Measurements from ENCODE around the gene ADGRG1.
"Not testable (repeated sequence)": the region's sequence is repeated elsewhere in the genome, so short reads cannot be mapped to it uniquely, and the experiment has no call there.

The ADGRG1 gene

DNA sequence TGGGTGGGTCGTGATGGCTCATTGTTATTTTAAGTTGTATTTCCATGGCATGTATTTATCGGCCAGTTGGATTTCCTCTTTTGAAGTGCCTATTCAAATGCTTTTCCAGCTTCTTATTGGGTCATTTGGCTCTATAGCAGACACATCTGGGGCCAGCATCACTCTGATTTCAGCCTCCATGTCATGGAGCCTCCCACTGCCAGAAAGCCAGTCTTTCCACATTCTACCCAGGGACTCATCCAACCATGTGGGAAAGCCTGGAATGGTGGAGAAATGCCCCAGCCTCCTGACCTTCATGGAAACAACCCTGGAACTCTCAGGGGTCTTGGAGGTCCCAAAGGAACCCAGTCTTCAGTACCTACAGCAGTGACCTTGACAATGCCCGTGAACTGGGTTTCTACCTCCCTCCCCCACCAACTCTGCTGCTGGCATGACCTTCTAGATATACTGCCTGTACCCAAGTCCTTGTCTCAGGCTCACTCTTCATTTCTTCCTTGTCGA, 33.8 kb upstream of the ADGRG1 start:
- TF ChIP-seq TAF1 (IDR thresholded peaks at IDR 0.05; ENCODE audit: borderline replicate concordance, low read depth, low read length) (no peak), POLR2AphosphoS5 (IDR thresholded peaks at IDR 0.05; ENCODE audit: low read depth, low read length) (no peak), POLR2A (IDR thresholded peaks at IDR 0.05; ENCODE audit: low read depth, low read length) (no peak)
- DNase-seq (ENCODE audit: insufficient read length), result no peak
- FAIRE-seq, result no peak

GRCh38 chr16:57596234-57596633, 32.2 kb upstream of the ADGRG1 start:
- not testable (repeated sequence) for FAIRE-seq; DNase-seq (ENCODE audit: insufficient read length)

- FAIRE-seq, result no peak
- no peak for DNase-seq (ENCODE audit: insufficient read length)
- no peak for TF ChIP-seq TAF1 (IDR thresholded peaks at IDR 0.05; ENCODE audit: borderline replicate concordance, low read depth, low read length)
- no peak for TF ChIP-seq POLR2A (IDR thresholded peaks at IDR 0.05; ENCODE audit: low read depth, low read length)
- TF ChIP-seq POLR2AphosphoS5 (IDR thresholded peaks at IDR 0.05; ENCODE audit: low read depth, low read length), result no peak
Observed at GRCh38 chr16:57598437-57598836, 30.0 kb upstream of the ADGRG1 start.

DNA sequence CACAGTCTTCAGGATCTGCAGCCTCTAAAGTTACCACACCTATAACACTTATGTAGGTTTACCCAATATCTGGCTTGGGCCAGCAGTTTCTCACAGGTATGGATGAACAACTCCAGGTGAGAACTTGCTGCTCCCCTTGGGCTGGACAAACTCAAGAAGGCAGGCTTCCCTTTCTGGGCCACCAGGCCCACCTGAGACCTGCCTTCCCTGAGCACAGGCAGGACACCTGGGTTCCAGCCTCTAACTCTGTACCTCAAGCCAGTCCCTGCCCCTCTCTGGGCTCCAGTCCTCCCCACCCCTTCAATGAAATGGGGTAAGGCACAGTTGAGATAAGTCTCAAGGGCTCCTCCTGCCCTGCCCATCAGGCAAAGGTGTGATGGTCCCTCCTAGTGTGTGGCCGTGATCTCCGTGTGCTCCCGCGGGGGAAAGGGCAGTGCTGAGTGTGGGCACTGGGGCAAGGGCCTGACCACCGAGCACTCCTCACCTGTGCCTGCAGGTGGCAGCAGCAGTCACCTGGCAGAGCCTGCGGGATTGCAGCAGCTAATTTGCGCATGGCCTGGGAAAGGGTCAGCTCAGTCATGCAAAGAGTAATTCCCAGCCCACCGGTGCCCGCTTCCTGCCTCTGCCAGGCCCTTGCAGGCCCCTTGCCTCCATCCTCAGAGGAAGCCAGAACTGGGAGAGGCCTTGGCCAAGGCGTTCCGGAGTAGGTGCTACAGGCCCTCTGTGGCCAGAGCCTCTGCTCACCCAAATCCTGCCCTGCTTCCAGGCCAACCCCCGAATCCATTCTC, 28.2 kb upstream of the ADGRG1 start:
- FAIRE-seq (peak; percentile 95), DNase-seq (ENCODE audit: insufficient read length) (no peak)

DNA sequence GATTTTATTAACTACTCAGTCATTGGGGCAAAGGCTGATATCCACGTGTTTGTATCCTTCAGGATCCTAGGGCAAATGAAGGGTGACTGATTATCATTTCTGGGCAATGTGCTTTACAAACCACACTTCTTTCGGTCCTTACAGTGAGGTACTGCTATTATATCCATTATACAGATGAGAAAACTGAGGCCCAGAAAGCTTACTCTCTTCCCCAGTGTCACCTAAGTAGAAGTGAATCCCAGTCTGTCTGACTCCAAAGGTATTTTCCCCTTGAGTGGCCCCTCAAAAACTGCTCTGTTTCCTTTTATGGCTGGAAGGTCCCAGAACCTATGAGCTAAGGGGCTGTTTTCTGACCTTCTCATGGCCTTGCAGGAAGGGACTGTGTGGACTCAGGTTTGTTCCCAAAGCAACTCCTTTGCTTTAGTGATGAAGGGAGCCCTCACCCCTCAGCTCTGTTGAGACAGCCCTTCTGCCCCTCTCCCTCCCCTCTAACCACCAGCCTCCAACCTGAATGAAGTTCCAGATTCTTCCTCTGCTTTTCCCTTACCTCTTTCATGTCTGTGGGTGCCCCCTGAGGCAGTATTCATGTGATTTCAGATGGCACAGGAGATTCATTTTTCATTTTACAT, 27.4 kb upstream of the ADGRG1 start:
- peak; percentile 36 for FAIRE-seq
- no peak for TF ChIP-seq TAF1 (IDR thresholded peaks at IDR 0.05; ENCODE audit: borderline replicate concordance, low read depth, low read length)
- TF ChIP-seq POLR2AphosphoS5 (IDR thresholded peaks at IDR 0.05; ENCODE audit: low read depth, low read length), result no peak
- no peak for TF ChIP-seq POLR2A (IDR thresholded peaks at IDR 0.05; ENCODE audit: low read depth, low read length)
- DNase-seq (ENCODE audit: insufficient read length), result no peak

More for the DNA sequence above, 28.2 kb upstream of the ADGRG1 start:
- TF ChIP-seq POLR2AphosphoS5 (IDR thresholded peaks at IDR 0.05; ENCODE audit: low read depth, low read length), result no peak
- TF ChIP-seq TAF1 (IDR thresholded peaks at IDR 0.05; ENCODE audit: borderline replicate concordance, low read depth, low read length), result no peak
- no peak for TF ChIP-seq POLR2A (IDR thresholded peaks at IDR 0.05; ENCODE audit: low read depth, low read length)

GRCh38 chr16:57601801-57602478, 26.5 kb upstream of the ADGRG1 start:
- DNase-seq (ENCODE audit: insufficient read length) (no peak), FAIRE-seq (peak; percentile 96)
- TF ChIP-seq TAF1 (IDR thresholded peaks at IDR 0.05; ENCODE audit: borderline replicate concordance, low read depth, low read length), result no peak
- TF ChIP-seq POLR2A (IDR thresholded peaks at IDR 0.05; ENCODE audit: low read depth, low read length), result no peak
- no peak for TF ChIP-seq POLR2AphosphoS5 (IDR thresholded peaks at IDR 0.05; ENCODE audit: low read depth, low read length)

DNA sequence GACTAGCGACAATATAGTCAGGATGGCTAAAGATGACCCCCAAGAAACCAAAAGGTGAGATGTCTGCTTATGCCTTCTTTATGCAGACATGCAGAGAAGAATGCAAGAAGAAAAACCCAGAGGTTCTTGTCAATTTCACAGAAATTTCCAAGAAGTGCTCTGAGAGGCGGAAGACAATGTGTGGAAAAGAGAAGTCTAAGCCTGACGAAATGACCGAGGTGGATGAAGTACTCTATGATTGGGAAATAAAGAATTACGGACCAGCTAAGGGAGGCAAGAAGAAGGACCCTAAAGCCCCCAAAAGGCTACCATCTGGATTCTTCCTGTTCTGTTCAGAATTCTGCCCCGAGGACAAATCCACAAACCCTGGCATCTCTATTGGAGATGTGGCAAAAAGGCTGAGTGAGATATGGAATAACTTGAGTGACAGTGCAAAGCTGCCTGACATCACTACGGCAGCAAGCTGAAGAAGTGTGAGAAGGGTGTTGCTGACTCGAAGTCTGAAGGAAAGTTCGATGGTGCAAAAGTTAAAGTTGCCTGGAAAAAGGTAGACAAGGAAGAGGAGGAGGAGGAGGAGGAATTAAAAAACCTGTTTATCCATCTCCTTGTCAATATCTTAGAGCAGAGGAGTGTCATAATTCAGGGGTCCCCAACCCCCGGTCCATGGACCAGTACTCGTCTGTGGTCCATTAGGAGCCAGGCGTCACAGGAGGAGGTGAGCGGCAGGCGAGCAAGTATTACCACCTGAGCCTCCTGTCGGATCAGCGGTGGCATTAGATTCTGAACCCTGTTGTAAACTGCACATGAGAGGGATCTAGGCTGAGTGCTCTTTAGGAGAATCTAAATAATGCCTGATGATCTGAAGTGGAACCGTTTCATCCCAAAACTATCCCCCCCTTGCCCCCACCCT, 25.1 kb upstream of the ADGRG1 start:
- FAIRE-seq (peak; percentile 44), DNase-seq (ENCODE audit: insufficient read length) (no peak)
- TF ChIP-seq TAF1 (IDR thresholded peaks at IDR 0.05; ENCODE audit: borderline replicate concordance, low read depth, low read length) (no peak), POLR2AphosphoS5 (IDR thresholded peaks at IDR 0.05; ENCODE audit: low read depth, low read length) (no peak)

GRCh38 chr16:57604177-57604576, 24.3 kb upstream of the ADGRG1 start:
- FAIRE-seq (no peak), DNase-seq (ENCODE audit: insufficient read length) (no peak)
- TF ChIP-seq POLR2A (IDR thresholded peaks at IDR 0.05; ENCODE audit: low read depth, low read length) (no peak), POLR2AphosphoS5 (IDR thresholded peaks at IDR 0.05; ENCODE audit: low read depth, low read length) (no peak), TAF1 (IDR thresholded peaks at IDR 0.05; ENCODE audit: borderline replicate concordance, low read depth, low read length) (no peak)

- no peak for DNase-seq (ENCODE audit: insufficient read length)
- no peak for TF ChIP-seq TAF1 (IDR thresholded peaks at IDR 0.05; ENCODE audit: borderline replicate concordance, low read depth, low read length)
- TF ChIP-seq POLR2A (IDR thresholded peaks at IDR 0.05; ENCODE audit: low read depth, low read length), result no peak
- no peak for TF ChIP-seq POLR2AphosphoS5 (IDR thresholded peaks at IDR 0.05; ENCODE audit: low read depth, low read length)
- no peak for FAIRE-seq
Observed at GRCh38 chr16:57606147-57606846, 22.1 kb upstream of the ADGRG1 start.

DNA sequence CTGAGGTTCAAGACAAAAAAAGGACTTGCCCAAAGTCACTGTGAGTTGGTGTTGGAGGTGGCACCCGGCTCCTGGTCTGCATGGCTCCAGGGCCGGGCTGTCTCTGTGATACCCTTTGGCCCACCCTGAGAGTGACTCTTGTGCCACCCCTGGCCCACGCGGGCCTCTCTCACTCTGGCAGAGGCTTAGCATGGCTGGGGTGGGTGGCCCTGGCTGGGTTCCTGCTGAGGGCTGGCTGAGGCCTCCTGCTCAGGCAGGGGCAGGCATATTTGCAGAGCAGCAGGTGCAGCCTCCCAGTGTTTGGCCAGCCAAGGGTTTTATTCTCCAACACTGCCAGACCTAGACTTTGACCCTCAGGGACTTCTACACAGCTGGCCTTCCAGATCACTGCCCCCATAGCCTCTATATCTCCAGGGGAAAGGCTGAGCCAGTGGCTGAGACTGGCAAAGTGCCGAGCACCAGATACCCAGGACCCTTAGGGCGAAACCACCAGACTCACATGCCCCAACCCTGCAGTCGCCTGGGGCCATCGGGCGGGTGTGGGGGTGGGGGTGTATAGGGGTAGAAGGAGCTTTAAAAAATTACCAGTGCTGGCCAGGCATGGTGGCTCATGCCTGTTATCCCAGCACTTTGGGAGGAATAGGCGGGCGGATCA, 21.5 kb upstream of the ADGRG1 start:
- TF ChIP-seq POLR2AphosphoS5 (IDR thresholded peaks at IDR 0.05; ENCODE audit: low read depth, low read length) (no peak), POLR2A (IDR thresholded peaks at IDR 0.05; ENCODE audit: low read depth, low read length) (no peak), TAF1 (IDR thresholded peaks at IDR 0.05; ENCODE audit: borderline replicate concordance, low read depth, low read length) (no peak)
- FAIRE-seq (no peak), DNase-seq (ENCODE audit: insufficient read length) (no peak)

Measured in GM12892 (cell line).